Measurements from ENCODE around the gene NKTR. TPM values are rescaled to one million over a fixed set of nuclear protein-coding genes. Genes with fewer than 3 reads are reported as not detected.
A peak's percentile ranks its signal among the peaks of the same experiment; 100 is the strongest.

NKTR gene
- total and polyA plus RNA-seq, 7 donors, result 1.8 to 130 (median 81.3) TPM

GRCh38 chr3:42689421-42690014, 89.0 kb downstream of the NKTR start:
- 63 to 74% methylated on average over 9 of the region's 9 CpGs for WGBS, 2 donors
- Histone ChIP-seq H3K4me1 (peaks cover 0 to 19% (median 17%) of the 10 kb centered on the region in 4 donors), H3K27me3 (peaks cover 0 to 9% (median 0%) of the 10 kb centered on the region in 3 donors), H3K4me3 (no peak overlapping the region), H3K9me3 (no peaks in the 10 kb centered on the region), H3K36me3 (no peaks in the 10 kb centered on the region), H3K27ac (no peak overlapping the region)
- TF ChIP-seq EP300 (IDR thresholded peaks at IDR 0.05) (no peak), POLR2A (IDR thresholded peaks at IDR 0.05) (no peak), POLR2AphosphoS5 (IDR thresholded peaks at IDR 0.05) (no peak), CTCF (IDR thresholded peaks at IDR 0.05) (no peak)
- peak; percentile 40 for DNase-seq
- intact Hi-C loops (cut with DNase I), result no loop called here

DNA sequence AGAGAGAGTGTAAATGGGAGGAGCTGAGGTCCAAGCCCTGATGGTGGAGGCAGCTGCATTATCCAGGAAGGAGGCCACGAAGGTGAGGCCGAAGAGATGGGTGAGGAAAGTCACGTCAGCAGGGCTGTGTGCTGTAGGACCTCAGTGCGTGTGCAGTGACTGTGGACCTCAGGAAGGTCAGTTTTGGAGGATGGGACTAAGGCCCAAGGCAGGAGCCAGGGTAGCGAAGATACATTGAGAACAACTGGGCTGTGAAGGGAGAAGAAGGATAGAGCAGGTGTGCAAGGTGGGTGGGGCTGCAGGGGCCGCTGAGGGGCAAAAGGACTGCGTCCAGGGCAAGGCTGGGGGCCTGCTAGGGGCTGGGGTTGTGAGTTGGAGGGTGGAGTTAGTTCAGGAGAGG, 89.7 kb downstream of the NKTR start:
- intact Hi-C loops (cut with DNase I), result no loop called here
- DNase-seq, result no peak

GRCh38 chr3:42690766-42691680, 90.5 kb downstream of the NKTR start:
- TF ChIP-seq POLR2A (IDR thresholded peaks at IDR 0.05), result no peak
- no peak for TF ChIP-seq CTCF (IDR thresholded peaks at IDR 0.05)
- no peak for TF ChIP-seq EP300 (IDR thresholded peaks at IDR 0.05)
- TF ChIP-seq POLR2AphosphoS5 (IDR thresholded peaks at IDR 0.05), result no peak
- WGBS, 2 donors, result 77 to 80% methylated on average over 10 of the region's 10 CpGs
- no peak overlapping the region for H3K27ac ChIP-seq
- H3K9me3 ChIP-seq, result no peaks in the 10 kb centered on the region
- DNase-seq, result peak; percentile 59
- H3K27me3 ChIP-seq, result peaks cover 0 to 6% (median 0%) of the 10 kb centered on the region in 3 donors
- peaks cover 0 to 5% (median 4%) of the 10 kb centered on the region in 4 donors for H3K4me1 ChIP-seq
- intact Hi-C loops (cut with DNase I), result no loop called here
- no peak overlapping the region for H3K4me3 ChIP-seq
- no peaks in the 10 kb centered on the region for H3K36me3 ChIP-seq

More for the DNA sequence above, 89.7 kb downstream of the NKTR start:
- 70 to 72% methylated on average over 7 of the region's 7 CpGs for WGBS, 2 donors
- no peaks in the 10 kb centered on the region for H3K36me3 ChIP-seq
- H3K27ac ChIP-seq, result no peak overlapping the region
- peaks cover 0 to 13% (median 12%) of the 10 kb centered on the region in 4 donors for H3K4me1 ChIP-seq
- H3K27me3 ChIP-seq, result peaks cover 0 to 9% (median 0%) of the 10 kb centered on the region in 3 donors
- TF ChIP-seq POLR2AphosphoS5 (IDR thresholded peaks at IDR 0.05) (no peak), CTCF (IDR thresholded peaks at IDR 0.05) (no peak), EP300 (IDR thresholded peaks at IDR 0.05) (no peak), POLR2A (IDR thresholded peaks at IDR 0.05) (no peak)
- no peak overlapping the region for H3K4me3 ChIP-seq
- H3K9me3 ChIP-seq, result no peaks in the 10 kb centered on the region

GRCh38 chr3:42691816-42692666, 91.6 kb downstream of the NKTR start:
- Histone ChIP-seq H3K27ac (no peak overlapping the region), H3K9me3 (no peaks in the 10 kb centered on the region), H3K4me1 (no peaks in the 10 kb centered on the region), H3K36me3 (no peaks in the 10 kb centered on the region), H3K27me3 (no peaks in the 10 kb centered on the region), H3K4me3 (no peak overlapping the region)
- DNase-seq, result peak; percentile 29
- intact Hi-C loops (cut with DNase I), result no loop called here
- WGBS, 2 donors, result 71 to 80% methylated on average over 13 of the region's 13 CpGs
- TF ChIP-seq POLR2A (IDR thresholded peaks at IDR 0.05) (no peak), CTCF (IDR thresholded peaks at IDR 0.05) (no peak), POLR2AphosphoS5 (IDR thresholded peaks at IDR 0.05) (no peak)
